Panc1 (cell line): ENCODE data around the gene PTPN2.

Experiments used
- CTCF ChIP-seq: fragments of 450-650 bp; IDR thresholded peaks from 2 replicates; pipeline ENCODE4 v1.5.1; 2017; ENCODE audit warnings: mild to moderate bottlenecking
- POLR2AphosphoS5 ChIP-seq: IDR thresholded peaks from 2 replicates; pipeline ENCODE4 v1.6.1; 2012; ENCODE audit warnings: mild to moderate bottlenecking, low read depth, low read length, moderate library complexity
- REST ChIP-seq, 2 experiments: IDR thresholded peaks; 2 replicates each; pipeline ENCODE4 v1.6.1; 2011 to 2012; ENCODE audit warnings: low read depth in 2 of 2, control low read depth in 1 of 2, low read length in 1 of 2, mild to moderate bottlenecking in 1 of 2, moderate library complexity in 1 of 2; ENCODE audit not compliant: insufficient read depth in 1 of 2
- TCF7L2 ChIP-seq: IDR thresholded peaks from 2 replicates; pipeline ENCODE4 v1.6.1; 2011; ENCODE audit warnings: mild to moderate bottlenecking, low read depth, low read length, inconsistent platforms

GRCh38 chr18:12882453-12883371, 1.3 kb downstream of the PTPN2 start:
- TF ChIP-seq REST (IDR thresholded peaks at IDR 0.05; ENCODE audit: insufficient read depth in 1 of 2, low read depth in 2 of 2, low read length in 1 of 2) (no peak), CTCF (no peak), POLR2AphosphoS5 (no peak), TCF7L2 (no peak)
